Activated gamma-delta T cell (primary cell): ENCODE results near the gene GUCD1.
"Not testable (repeated sequence)": the region's sequence is repeated elsewhere in the genome, so short reads cannot be mapped to it uniquely, and the experiment has no call there.

ENCODE experiments used
- DNase-seq: peaks from one replicate; lab custom pipeline; 2025; lab: John Stamatoyannopoulos, UW

Gene GUCD1

DNA sequence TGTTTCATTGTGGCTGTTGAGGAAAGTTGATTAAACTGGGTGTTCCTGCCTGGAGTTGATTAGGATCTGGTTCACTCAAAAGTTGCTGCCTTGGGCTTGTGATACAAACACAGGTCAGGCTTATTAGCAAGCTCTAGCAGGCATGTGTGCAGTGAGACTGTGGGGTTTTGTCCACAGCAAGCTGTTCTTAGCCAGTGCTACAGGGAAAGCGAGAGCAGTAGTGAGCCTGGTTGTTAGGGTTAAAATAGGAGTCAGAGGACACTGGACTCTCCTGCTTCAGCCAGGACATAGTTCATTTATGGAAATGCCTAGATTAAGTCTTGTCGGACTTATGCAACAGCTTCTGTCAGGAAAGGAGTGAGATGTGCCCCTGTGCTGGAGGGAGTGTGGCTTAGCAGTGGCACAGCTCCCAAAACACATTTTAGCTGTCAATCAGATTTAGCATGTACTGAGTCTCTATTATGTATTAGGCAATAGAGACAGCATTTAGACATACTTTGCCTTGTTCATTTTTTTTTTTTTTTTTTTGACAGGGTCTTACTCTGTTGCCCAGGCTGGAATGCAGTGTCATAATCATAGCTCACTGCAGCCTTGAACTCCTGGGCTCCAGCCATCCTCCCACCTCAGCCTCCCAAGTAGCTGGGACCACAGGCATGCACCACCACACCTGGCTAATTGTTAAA is 9.6 kb upstream of the GUCD1 start:
- DNase-seq = no peak

DNA sequence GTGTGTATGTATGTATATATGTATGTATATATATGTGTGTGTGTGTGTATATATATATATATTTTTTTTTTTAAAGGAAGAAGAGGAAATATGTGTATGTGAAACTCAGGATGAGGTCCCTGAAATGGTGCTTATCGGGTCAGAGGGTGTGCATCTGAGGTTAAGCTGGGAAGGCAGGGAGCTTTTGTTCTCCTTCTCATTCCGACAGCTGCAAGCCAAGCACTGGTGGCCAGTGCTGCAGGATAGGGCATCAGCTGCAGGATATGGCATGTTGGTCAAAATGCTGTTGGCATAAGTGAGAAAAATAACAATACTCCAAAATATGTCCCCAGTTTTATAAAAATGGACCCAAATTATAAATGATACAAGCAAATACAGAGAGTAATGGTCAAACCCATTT is 8.3 kb upstream of the GUCD1 start:
- no peak for DNase-seq

DNA sequence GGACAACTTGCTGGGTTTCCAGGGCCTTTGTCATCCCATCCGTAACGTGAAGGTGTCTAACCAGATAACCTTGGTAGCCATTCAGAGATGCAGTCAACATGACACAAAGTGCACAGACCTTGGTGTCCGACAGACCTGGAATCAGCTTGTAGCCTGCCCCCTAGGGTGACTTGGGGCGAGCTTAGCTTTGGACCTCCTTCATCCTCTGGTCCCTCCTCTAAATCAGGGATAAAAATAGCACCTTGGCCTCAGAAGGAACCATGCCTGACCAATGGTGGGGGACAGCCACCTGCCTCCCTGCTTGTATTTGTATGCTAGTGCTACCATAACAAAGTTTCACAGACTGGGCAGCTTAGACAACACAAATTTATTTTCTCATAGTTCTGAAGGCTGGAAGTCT is 4.5 kb upstream of the GUCD1 start:
- no peak for DNase-seq

DNA sequence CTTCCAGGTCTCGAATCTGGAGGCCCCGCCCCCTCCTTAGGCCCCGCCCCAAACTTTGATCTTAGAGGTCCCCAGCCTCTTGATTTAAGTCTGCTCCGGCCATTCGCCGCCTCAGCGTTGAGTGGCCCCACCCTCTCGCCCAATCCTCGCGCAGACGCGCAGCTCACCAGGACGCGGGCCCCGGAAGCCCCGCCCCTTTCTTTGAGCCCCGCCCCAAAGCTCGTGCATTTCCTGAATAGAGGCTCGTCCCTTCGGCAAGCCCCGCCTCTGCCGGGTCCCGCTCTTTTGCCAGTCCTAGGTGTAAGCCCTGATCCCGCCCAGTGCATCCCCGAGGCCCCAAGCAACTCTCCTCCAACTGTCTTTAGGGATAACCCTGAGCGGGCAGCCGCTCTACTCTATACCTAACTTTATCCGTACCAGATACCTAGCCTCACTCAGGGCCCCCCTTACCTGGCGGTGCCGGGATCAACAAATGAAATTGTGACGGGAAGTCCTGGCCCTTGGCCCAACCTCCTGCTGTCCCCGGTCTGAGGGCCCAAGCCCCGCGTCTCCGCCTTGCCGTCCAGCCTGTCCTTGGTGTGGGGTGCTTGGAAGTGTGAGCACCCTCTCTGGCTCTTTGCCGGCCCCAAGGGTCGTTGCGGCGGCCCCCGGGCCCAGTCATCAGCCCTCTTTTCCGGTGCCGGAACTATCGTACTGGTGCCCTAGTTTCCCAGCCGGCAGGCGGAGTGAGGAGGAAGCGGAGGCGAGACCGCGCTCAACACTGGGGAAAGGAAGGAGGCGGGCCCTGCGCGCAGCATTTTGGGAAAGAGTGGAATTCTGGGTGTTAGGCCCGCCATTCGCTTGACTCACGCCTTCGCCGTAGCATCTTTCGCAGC is 464 bp upstream of the GUCD1 start, which contains the start of gene SNRPD3:
TSS of gene SNRPD3 (plus strand) at position 835 of the 875 bp plus-strand sequence. CDS start 1,676 bp downstream, outside the sequence.
- DNase-seq = peak; percentile 98

DNA sequence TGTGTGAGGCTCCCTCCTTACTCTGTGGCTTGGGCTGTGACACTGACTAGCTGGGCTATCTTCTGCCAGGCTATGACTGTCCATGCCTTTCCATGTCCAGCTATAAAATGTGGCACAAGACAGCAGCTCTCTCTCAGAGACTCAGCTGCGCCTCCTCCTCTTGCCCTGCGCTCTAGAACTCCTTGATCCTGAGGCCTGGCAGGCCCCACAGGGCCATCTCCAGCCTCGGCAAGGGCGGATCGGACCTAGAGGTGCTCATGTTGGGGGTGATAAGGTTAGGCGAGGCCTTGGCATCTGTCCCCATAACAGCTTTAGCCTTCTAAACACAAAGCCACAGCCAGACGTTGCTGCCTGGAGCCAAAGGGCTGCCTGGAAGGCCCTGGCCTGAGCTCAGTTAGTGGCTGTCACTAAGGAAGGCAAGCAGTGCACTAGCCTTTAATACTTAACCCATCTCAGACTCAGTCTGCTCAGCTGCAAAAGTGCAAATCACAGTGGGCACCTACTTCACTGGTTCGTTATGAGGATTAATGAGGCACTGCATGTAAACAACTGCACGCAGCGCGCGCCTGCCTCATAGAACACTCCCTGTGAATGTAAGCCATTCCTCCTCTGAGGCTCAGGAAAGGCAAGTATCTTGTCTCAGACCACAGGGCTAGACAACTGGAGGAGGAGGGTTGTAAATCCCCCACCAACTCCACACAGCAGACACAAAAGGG is 1.2 kb downstream of the GUCD1 start:
- DNase-seq = no peak

DNA sequence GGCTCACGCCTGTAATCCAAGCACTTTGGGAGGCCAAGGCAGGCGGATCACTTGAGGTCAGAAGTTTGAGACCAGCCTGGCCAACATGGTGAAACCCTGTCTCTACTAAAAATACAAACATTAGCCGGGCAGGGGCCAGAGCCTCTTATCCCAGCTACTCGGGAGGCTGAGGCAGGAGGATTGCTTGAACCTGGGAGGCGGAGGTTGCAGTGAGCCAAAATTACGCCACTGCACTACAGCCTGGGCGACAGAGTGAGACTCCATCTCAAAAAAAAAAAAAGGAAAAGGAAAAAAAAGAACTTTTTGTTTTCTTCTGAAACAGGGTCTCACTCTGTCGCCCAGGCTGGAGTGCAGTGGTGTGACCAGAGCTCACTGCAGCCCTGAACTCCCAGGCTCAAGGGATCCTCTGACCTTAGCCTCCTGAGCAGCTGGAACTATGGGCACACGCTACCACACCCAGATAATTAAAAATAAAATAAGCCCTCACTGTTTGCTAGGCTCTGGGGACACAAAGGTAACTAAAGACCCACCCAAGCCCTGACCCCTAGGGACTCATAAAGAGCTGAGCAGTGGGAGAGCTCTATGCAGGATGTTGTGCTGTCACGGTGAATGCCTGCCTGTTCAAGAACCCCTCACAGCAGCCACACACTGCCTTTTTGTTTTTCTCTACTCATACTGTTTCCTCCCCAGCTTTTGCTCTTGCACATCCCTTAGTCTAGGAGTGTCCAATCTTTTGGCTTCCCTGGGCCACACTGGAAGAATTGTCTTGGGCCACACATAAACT is 2.2 kb downstream of the GUCD1 start:
- not testable (repeated sequence) for DNase-seq

DNA sequence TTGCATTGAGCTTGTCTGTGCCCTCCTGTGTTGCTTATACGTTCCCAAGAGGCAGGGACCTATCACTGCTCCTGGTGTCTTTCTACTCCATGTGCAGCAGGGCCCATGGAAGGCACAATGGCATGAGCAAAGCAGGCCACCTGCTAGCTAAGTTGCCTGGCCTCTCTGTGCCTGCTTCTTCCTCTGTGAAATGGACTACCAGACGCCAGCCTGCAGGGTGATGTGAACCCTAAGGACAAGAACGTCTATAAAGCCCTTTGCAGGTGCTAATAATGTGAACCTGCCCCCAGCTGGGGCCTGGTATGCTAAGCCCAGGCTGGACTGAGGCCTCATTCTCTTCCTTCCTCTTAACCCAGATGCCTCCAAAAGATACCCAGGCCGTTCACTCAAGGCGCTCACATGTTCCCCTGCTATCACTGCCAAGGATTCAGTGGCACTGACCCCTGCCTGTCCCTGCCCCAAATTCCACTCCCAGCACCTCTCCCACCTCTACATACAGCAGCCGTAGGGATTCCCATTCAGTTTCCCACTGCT is 4.0 kb downstream of the GUCD1 start:
- DNase-seq = no peak

DNA sequence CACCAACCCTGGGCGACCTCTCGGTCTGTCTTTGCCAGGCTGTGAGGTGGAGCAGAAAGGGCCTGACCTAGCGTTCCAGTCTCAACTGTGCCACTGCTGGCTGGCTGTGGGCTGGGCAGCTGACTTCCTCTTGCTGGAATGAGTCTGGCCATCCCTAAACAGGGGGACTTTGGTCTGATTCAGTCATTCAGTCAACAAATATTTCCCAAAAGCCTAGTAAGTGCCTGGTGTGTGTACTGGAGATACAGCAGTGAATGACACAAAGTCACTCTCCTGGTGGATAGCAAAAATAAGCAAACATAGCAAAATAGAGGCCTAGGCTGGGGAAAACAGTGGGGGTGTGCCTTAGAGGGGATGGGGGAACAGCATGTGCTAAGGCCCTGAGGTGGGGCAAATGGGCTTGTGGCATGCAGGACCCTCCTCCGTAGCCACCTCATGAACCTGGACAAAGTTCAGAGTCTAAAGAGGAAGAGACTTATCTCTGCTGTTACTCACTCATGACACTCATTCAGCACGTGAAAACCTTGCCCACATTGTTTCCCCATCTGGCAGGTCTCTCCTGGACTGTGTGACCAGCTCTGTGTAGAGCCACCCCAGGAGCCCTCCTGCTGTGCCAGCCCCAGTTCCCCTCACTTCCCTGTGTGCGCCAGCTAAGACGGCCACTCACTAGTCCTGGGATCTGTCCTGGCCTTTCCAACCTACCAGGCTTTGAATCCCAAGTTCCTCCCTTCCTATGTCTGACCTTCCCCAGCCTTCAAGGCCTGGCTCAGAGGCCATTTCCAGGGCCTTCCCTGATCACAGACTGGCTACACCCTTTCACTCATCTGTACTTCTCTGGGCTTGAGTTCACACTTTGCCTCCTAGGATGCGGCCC is 4.7 kb downstream of the GUCD1 start:
- DNase-seq = no peak

DNA sequence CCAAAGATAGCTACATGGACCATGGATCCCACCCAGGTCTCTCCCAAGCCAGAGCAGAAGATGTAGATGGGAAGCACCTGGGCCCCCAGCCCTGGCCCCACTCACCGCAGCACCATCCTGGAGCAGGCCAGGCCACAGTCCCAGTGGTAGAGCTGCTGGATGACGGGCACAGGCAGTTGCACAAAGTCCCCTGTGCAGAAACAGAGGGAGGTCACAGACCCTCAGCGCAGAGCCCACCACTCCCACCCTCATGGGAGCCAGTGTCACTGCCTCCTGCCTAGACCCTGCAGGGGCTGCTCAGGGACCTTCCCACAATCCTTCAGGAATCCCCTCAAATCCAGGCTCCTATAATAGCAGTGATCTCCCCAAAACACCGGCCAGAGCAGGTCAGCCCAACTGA is 6.1 kb downstream of the GUCD1 start:
- DNase-seq = no peak

DNA sequence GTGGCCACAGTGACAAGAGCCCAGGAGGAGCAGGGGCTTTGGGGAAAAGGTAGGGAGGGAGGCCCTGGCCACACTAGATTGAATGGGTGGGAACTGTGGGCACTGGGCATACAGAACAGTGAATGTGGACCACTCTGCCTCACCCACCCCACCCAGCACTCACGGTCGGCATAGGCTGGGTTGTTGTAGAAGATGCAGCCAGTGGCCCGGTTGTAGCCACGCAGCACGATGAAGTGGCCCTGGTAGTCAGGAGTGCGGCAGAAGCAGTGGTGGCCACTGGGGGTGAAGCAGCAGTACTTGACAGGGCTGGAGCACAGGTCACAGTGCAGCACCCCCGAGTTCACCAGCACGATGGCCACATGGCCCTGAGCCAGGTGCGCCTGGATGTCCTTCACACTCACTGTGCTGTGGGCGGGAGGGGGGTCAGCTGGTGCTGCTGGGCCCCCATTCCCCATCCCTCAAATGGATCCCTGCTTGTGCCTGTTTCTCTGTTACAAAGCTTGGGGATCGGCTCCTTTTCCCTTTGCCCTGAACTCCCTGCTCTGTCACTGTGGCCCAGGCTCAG is 11.2 kb downstream of the GUCD1 start:
- no peak for DNase-seq

DNA sequence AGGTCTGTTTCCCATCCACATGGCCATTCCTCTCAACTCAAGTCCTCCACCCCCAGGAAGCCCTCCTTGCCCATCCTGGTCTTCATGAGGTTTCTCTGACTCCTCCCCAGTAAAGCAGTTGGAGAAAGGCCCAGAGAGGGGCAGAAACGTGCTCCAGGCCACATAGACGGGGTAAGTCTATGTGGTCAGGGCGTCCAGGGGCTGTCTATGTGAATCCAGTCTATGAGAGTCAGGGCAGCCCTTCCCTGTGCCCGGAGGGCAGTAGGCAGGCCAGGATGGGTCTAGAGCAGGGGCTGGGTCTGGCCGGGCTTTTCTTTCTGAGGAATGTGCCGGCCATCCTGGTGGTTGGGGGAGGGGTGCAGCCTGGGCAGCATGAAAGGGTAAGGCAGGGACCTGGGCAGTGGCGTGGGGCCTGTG is 11.7 kb downstream of the GUCD1 start:
- no peak for DNase-seq

DNA sequence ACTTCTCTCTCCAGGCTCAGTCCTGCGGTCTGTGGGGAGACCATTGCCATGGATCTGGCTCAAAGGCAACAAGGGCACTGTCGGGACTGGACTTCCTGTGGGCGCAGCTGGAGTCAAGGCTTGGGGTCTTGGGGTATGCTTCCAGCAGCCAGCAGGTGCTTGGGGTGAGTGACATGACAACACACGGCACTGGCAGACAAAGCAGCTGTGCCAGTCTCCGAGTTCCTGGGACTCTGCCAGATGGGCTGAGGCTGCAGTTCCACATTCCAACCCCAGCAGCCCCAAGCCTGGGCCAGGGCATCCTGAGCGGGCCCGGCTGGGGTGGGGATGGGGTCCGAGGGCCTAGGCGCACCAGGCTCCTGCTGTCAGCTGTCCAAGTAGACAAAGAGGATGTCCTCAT is 12.3 kb downstream of the GUCD1 start:
- no peak for DNase-seq

DNA sequence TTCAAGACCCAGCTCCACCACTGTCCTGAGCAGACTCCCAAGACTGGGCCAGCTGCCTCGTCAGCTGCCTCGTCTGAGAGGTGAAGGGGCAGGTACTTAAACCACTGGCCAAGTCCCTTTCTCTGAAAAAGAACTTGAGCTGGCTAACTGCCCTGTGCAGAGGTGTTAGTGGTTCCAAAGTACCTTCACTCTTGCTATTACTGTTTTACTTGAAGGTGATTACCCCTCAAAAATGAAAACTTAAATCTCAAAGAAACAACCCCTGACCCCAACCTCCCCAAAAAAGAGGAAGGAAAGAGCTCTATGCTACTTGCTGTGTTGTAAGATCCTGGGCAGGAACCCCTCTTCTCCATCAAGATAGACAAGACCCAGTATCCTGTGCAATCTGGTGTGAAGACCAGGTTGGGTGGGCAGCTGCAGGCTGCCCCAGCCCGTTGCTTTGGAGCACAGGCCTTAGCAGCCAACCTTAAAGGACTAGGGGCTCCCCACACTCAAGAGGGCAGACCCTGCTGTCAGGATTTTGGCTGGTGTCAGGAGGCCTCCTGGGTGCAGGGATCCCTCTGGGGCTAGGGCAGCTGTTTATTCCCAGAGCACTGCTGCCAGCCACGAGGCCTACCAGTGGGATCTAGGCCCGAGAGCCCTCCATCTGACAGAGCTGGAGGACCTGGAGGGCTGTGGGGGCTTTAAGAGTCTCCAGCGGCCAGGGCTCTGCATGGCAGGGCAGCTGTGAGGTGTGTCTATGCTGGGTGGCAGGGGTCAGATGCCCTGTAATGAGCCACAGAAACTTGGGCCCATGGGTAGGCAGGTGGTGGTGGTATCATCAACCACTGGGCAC is 13.0 kb downstream of the GUCD1 start:
- no peak for DNase-seq

DNA sequence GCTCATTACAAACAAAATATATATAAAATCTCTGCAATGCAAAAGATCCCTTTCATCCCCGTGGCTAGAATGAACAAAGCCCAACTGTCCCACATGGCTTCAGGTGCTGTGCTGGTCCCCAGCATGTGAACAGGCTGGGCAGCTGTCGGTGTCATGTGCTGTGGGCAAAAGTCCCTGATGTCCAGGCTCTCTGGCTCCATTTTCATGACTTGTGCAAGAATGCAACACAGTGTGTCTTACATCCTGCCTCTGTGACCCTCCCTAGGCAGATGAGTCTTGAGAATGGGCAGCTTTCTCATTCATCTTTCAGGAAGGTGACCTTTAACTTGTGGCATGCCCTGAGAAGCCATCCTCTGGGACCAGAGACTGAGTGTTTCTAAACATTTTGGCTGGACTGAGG is 14.5 kb downstream of the GUCD1 start:
- no peak for DNase-seq

DNA sequence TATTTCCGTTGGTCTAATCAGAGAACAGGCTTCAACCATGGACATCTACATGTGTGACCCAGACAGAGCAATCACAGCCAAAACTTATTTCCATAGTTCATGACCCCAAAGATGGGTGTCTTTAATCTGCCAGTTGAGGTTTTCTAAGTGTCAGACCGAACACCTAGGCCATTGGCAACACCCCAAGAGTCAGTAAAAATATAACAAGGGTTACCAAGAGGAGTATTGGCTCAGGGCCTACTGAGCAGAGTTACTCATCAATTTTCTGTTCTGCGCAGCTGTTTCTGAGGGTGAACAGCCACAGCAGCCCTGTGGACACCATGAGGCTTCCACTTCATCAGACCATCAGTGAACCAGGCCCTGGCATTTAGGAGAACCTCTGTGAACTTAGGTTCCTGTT is 18.8 kb downstream of the GUCD1 start:
- no peak for DNase-seq

DNA sequence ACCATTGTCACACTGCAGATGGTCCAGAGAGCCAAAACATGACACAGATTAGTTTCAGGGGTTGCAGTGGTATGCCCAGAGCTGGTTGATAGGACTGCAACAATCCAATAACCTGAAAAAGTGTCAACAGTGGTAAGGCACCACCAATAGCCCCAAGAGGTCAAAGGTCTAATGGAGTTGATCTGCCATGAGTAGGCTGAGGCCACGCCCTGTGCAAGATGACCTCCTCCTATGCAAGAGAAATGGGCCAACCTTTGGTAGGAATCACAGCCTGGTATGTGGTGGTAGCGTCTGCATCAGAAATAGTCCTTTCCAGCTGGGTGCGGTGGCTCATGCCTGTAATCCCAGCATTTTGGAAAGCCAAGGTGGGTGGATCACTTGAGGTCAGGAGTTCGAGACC is 19.6 kb downstream of the GUCD1 start:
- no peak for DNase-seq

DNA sequence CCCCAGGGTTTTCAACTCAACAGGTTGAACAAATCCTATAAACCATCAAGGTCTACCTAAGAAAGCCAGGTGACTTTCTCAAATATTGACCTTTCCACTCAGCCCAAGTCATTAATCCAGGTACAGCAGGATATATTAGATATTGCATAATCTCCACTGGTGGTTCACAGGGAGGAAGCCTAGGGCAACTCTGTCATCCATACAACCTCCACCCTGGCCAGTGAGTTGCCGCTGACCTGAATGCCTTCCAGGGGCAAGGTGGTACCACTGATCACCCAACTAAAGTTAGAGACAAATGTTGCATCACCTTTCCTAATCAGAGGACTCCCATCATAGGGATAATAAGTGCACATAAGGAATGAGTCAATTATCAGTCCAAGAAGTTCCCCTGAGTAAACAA is 22.9 kb downstream of the GUCD1 start:
- DNase-seq = no peak

DNA sequence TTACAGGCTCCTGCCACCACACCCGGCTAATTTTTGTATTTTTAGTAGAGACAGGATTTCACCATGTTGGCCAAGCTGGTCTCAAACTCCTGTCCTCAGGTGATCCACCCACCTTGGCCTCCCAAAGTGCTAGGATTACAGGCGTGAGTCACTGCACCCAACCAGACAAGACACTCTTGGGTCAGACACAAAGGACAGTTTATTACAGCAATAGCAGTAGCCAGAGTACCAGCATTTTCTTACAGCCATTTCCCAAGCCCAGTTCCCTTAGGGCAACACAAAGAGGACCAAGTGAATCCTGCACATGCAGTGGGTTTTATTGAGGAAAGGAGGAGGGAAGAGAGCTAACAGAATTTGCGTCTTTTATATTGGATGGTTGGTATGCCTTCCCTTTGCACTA is 24.0 kb downstream of the GUCD1 start:
- DNase-seq = not testable (repeated sequence)

DNA sequence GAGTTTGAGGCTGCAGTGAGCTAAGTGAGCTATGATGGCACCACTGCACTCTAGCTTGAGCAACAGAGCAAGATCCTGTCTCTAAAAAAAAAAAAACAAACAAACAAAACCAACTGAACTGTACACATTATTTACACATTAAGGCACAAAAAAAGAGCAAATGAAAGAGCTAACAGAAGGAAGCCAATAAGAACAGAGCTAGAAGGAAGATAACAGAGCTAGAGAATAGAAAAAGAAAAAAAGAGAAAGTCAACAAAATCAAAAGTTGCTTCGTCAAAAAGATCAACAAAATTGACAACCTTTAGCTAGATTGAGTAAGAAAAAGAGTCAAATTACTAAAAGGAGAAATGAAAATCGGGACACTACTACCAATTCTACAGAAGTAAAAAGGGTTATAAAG is 25.0 kb downstream of the GUCD1 start:
- DNase-seq = no peak
